ENCODE measurements around the gene CAND1.

CAND1 gene

DNA sequence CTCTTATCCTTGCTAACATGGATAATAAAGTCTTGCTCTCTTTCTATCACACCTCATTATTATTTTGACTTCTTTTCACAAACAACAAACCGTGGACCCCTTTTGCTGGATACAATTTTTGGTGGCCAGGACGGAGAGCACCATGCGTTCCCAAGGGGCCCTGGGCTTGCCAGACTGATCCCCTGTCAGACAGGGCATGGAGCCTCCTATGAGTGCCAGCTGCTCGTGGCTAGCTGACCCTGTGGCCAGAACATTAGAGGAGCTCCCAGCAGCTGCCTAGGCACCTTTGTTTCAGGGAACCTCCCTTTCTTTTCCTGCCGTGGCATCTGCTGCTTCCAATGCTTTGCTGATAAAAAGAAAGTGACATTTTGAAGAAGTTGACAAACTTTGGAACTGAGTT lies 12.5 kb upstream of the CAND1 start:
- Histone ChIP-seq H3K27me3 (no peaks in the 10 kb centered on the region), H3K36me3 (no peaks in the 10 kb centered on the region), H3K27ac (no peak overlapping the region), H3K9me3 (no peaks in the 10 kb centered on the region), H3K4me1 (no peaks in the 10 kb centered on the region), H3K4me3 (no peak overlapping the region)
- TF ChIP-seq, protein P1, sequence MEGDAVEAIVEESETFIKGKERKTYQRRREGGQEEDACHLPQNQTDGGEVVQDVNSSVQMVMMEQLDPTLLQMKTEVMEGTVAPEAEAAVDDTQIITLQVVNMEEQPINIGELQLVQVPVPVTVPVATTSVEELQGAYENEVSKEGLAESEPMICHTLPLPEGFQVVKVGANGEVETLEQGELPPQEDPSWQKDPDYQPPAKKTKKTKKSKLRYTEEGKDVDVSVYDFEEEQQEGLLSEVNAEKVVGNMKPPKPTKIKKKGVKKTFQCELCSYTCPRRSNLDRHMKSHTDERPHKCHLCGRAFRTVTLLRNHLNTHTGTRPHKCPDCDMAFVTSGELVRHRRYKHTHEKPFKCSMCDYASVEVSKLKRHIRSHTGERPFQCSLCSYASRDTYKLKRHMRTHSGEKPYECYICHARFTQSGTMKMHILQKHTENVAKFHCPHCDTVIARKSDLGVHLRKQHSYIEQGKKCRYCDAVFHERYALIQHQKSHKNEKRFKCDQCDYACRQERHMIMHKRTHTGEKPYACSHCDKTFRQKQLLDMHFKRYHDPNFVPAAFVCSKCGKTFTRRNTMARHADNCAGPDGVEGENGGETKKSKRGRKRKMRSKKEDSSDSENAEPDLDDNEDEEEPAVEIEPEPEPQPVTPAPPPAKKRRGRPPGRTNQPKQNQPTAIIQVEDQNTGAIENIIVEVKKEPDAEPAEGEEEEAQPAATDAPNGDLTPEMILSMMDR (IDR thresholded peaks at IDR 0.05) = no peak
- intact Hi-C loops (cut with DNase I; ENCODE audit: low total_unique reads) = no loop called here
- no peak for DNase-seq

DNA sequence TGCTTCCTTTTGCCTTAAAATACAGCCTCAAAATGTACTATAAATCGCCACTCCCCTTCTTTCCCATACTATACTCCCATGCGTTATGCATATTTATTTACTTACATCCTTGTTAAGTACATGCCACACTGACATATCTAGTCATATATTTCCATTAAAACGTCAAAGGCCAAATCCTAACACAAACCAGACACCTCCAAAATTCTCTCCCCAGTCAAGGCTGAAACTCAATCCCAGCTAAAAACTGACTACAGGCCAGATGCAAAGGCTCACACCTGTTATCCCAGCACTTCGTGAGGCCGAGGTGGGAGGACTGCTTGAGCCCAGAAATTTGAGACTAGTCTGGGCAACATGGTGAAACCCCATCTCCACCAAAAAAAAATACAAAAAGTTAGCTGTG lies 5.7 kb upstream of the CAND1 start:
- Histone ChIP-seq H3K9me3 (no peaks in the 10 kb centered on the region), H3K4me3 (no peak overlapping the region), H3K4me1 (peaks cover 0 to 9% (median 7%) of the 10 kb centered on the region in 4 donors), H3K27me3 (no peaks in the 10 kb centered on the region), H3K36me3 (no peaks in the 10 kb centered on the region), H3K27ac (no peak overlapping the region)
- TF ChIP-seq, protein P1 (IDR thresholded peaks at IDR 0.05) = no peak
- intact Hi-C loops (cut with DNase I; ENCODE audit: low total_unique reads) = no loop called here
- DNase-seq = no peak

DNA sequence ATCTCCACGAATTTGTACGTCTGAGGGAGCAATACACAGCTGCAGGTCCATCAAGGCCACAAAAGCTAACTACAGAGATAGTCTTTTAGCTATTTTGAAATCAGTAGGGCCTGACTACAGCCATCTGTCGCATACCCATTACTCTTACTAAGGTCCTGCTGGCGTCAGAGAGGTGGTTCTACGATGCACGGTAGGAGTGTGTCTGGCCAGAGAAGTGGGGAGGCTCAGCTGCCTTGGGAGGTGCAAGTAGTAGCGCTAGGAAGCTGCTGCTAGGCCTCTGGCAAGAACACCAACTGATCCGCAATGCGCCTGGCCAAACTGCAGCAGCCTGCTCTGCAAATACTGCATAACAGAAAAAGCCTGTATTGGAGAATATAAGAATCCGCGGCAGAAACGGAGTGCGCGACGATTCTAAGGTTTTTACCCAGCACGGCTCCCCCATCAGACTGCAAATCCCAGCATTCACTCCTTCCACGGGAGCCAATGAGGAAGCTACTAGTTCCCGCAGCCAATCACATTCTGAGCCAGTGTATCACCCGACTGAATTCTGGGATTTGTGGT lies 743 bp upstream of the CAND1 start:
- no peaks in the 10 kb centered on the region for H3K36me3 ChIP-seq
- H3K27ac ChIP-seq = peak overlapping the region; percentile 95 to 97
- peak overlapping the region; percentile 64 to 87 for H3K4me3 ChIP-seq
- intact Hi-C loops (cut with DNase I; ENCODE audit: low total_unique reads) = no loop called here
- H3K4me1 ChIP-seq = peaks cover 0 to 39% (median 20%) of the 10 kb centered on the region in 4 donors
- no peaks in the 10 kb centered on the region for H3K9me3 ChIP-seq
- DNase-seq = peak; percentile 95
- TF ChIP-seq, protein P1 (IDR thresholded peaks at IDR 0.05) = no peak
- no peaks in the 10 kb centered on the region for H3K27me3 ChIP-seq

DNA sequence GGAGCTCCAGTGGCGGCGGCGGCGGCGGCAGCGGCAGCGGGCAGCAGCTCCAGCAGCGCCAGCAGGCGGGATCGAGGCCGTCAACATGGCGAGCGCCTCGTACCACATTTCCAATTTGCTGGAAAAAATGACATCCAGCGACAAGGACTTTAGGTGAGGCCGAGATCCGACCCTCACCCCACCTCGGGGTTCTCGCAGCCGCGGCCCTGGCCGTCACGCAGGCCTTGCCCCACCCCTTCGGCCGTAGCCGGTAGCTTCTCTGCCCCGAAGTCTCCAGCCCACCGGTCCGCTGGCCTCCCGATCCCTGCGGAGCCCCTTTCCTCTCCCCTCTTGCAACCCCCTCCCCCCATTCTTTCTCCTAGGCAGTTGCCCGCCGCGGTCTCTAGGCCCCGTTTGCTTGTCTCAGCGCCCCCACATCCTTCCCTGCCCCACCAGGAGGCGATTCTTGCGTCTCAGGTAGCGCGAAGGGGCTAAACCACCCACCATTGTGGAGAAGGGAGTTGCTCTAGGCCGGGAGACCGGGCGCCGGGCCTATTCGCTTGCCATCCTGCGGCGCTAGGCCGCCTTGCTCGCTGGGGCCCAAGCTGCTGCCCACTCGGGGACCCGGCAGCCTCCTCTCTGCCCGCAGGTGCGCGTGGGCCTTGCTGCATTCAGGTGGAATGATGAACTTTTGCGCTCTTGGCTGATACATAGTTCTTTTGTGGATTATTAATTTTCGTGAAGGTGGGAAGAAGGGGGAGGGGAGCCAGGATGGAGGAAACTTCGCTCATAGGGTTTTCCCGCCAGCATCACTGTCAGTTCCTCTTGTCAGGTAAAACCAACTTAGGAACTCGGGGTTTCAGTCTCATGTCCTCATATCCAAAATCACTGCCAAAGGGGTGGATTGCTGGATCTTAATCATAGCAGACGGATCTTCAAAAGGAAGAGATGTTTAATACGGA lies 745 bp downstream of the CAND1 start:
- H3K27ac ChIP-seq = peak overlapping the region; percentile 95 to 97
- H3K4me3 ChIP-seq = peak overlapping the region; percentile 64 to 87
- TF ChIP-seq, protein P1 (IDR thresholded peaks at IDR 0.05) = peak in 1 of 2 experiments; percentile 7
- intact Hi-C loops (cut with DNase I; ENCODE audit: low total_unique reads) = loop anchor here (10.0 kb wide), 1 partner anchor 175 kb away; no protein-coding TSS in a partner anchor
- peak; percentile 33 to 79 for DNase-seq
- no peaks in the 10 kb centered on the region for H3K36me3 ChIP-seq
- H3K9me3 ChIP-seq = no peaks in the 10 kb centered on the region
- H3K27me3 ChIP-seq = no peaks in the 10 kb centered on the region
- peaks cover 0 to 54% (median 28%) of the 10 kb centered on the region in 4 donors for H3K4me1 ChIP-seq

DNA sequence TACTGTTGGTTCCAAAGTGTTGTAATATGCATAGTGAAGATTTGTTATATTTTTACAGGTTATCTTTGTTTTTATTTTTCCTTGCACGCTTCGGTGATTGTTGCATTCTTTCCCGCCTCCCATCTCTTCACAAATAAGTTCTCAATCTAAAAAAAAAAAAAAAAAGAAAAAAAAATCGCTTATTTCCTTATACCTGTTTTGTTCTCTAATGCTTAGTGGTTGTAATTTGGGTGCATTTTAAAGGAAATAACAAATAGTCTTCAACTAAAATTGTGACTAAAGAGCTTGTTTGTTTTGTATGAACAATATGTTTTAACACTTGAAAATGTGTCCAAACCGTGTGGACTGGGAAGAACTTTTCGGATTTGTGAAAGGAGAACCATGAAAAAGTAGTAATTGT lies 1.5 kb downstream of the CAND1 start:
- intact Hi-C loops (cut with DNase I; ENCODE audit: low total_unique reads) = loop anchor here (10.0 kb wide), 1 partner anchor 174 kb away; no protein-coding TSS in a partner anchor
- peak overlapping the region; percentile 95 to 97 for H3K27ac ChIP-seq
- TF ChIP-seq, protein P1 (IDR thresholded peaks at IDR 0.05) = no peak
- H3K4me1 ChIP-seq = peaks cover 0 to 61% (median 33%) of the 10 kb centered on the region in 4 donors
- peak overlapping the region; percentile 64 to 87 for H3K4me3 ChIP-seq
- no peaks in the 10 kb centered on the region for H3K36me3 ChIP-seq
- DNase-seq = no peak
- H3K9me3 ChIP-seq = no peaks in the 10 kb centered on the region
- no peaks in the 10 kb centered on the region for H3K27me3 ChIP-seq

Measured in tibial artery (tissue), 4 donors.